PC-3 (cell line): ENCODE results near the gene TMEM204.

Source experiments
- CTCF ChIP-seq: fragments of 300-600 bp; sonication (generic); conservative IDR thresholded peaks from 2 replicates; pipeline ENCODE4 v1.5.1; 2017; ENCODE audit warnings: antibody characterized with exemption, low read depth, mild to moderate bottlenecking, low read length
- EZH2 ChIP-seq: fragments of 300-600 bp; sonication (generic); IDR thresholded peaks from one replicate; pipeline ENCODE4 v1.6.1; 2017; ENCODE audit warnings: antibody characterized with exemption, mild to moderate bottlenecking, low read length; ENCODE audit not compliant: unreplicated experiment

- no peak for TF ChIP-seq CTCF
- no peak for TF ChIP-seq EZH2
Measured at GRCh38 chr16:1492923-1493745, 40.3 kb upstream of the TMEM204 start, which contains the start of gene TELO2.
